Gastrocnemius medialis (tissue), 4 donors: ENCODE measurements around the gene DUSP8.

Source experiments
- POLR2A ChIP-seq, 2 donors: fragments of 450-650 bp; IDR thresholded peaks; one replicate each; pipeline ENCODE4 v1.6.1; 2017; ENCODE audit warnings: antibody characterized with exemption in 2 of 2, mild to moderate bottlenecking in 2 of 2, moderate library complexity in 2 of 2
- TF ChIP-seq, protein P1 (sequence below), 5 experiments: fragments of 450-650 bp in 3 of 5; fragments of 200-600 bp in 2 of 5; sonication (generic) in 2 of 5; IDR thresholded peaks in 4 of 5; conservative IDR thresholded peaks in 1 of 5; 1 replicate in 4 of 5; 2 replicates in 1 of 5; pipeline ENCODE4 v1.5.1; 2016 to 2019; ENCODE audit warnings: antibody characterized with exemption in 5 of 5, mild to moderate bottlenecking in 3 of 5, moderate library complexity in 3 of 5

DNA sequence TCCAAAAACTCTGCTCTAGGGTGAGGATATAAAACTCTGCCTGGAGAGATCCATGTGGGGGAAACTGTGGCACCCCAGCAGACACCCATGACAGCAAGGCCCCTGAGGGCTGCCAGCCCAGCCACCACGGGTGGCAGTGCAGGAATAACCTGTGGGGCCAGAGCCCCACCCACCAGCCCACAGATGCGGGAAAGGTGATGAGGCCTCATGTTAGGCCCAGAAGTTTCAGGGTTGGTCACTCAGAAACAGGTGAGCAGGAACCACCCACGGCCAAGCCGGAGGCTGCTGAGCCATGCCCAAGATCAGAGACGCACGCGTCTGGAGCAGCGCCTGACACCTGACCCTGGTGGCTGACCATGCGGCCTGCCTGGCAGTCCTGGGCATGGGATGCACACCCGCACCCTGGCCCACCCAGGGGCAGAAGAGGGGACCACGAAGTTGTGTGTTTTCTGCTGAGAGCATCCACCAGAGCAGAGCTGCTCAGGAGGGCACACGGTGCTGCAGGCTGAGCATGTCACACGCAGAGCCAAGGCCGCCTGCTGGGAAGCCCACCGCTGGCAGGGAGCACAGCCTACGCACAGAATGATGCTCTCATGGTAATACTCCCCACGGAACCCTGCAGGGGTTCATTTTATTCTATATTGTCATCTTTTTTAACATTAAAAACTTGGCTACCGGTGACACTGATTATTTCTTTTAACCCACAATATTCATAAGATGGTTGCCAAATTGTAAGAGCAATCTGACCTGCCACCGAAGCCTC is 41.2 kb downstream of the DUSP8 start:
- TF ChIP-seq, protein P1, sequence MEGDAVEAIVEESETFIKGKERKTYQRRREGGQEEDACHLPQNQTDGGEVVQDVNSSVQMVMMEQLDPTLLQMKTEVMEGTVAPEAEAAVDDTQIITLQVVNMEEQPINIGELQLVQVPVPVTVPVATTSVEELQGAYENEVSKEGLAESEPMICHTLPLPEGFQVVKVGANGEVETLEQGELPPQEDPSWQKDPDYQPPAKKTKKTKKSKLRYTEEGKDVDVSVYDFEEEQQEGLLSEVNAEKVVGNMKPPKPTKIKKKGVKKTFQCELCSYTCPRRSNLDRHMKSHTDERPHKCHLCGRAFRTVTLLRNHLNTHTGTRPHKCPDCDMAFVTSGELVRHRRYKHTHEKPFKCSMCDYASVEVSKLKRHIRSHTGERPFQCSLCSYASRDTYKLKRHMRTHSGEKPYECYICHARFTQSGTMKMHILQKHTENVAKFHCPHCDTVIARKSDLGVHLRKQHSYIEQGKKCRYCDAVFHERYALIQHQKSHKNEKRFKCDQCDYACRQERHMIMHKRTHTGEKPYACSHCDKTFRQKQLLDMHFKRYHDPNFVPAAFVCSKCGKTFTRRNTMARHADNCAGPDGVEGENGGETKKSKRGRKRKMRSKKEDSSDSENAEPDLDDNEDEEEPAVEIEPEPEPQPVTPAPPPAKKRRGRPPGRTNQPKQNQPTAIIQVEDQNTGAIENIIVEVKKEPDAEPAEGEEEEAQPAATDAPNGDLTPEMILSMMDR (IDR thresholded peaks at IDR 0.05 in 4 of 5, conservative IDR thresholded peaks at IDR 0.05 in 1 of 5) = no peak
- no peak for TF ChIP-seq POLR2A (IDR thresholded peaks at IDR 0.05)
